Activated T-helper 9 cell treated with anti-CD3 and anti-CD28 coated beads, Interleukin-2, amount 50 U/mL, for 16 hours (primary cell): ENCODE data around the gene IGFN1.

Experiments
- DNase-seq: peaks from one replicate; pipeline ENCODE4 v3.0.0-alpha.2; 2020; ENCODE audit warnings: low read depth

The IGFN1 gene

DNA sequence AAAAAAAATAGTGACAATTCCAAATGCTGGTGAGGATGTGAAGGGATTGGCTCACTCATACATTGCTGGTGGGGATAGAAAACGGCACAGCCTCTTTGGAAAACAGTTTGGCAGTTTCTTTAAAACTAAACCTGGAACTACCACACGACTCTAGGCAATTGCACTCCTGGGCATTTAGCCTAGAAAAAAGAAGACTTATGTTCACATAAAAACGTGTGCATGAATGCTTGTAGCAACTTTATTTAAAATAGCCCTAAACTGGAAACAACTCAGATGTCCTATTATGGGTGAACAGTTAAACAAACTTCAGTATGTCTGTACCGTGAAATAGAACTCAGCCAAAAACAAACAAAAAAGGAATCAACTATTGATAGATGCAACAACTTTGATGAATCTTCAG is 26.9 kb upstream of the IGFN1 start:
- DNase-seq, result no peak

DNA sequence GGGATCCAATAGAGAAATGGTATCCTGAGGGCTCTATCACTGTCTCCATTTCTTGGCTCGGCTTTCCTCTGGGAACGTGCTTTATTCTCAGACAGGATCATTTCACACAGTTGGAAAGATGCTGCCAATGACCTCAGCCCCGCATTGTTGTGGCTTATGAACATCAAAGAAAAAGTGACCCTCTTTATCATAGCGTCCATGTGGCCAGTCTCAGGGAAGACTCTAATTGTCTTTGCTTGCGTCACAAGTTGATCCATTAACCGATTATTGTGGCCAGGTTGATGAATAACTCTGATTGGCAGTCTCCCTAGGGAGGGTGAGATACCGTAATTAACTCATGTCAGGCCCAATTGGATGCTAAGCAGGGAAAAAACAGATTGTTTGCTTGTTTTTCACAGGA is 26.0 kb upstream of the IGFN1 start:
- DNase-seq, result no peak

DNA sequence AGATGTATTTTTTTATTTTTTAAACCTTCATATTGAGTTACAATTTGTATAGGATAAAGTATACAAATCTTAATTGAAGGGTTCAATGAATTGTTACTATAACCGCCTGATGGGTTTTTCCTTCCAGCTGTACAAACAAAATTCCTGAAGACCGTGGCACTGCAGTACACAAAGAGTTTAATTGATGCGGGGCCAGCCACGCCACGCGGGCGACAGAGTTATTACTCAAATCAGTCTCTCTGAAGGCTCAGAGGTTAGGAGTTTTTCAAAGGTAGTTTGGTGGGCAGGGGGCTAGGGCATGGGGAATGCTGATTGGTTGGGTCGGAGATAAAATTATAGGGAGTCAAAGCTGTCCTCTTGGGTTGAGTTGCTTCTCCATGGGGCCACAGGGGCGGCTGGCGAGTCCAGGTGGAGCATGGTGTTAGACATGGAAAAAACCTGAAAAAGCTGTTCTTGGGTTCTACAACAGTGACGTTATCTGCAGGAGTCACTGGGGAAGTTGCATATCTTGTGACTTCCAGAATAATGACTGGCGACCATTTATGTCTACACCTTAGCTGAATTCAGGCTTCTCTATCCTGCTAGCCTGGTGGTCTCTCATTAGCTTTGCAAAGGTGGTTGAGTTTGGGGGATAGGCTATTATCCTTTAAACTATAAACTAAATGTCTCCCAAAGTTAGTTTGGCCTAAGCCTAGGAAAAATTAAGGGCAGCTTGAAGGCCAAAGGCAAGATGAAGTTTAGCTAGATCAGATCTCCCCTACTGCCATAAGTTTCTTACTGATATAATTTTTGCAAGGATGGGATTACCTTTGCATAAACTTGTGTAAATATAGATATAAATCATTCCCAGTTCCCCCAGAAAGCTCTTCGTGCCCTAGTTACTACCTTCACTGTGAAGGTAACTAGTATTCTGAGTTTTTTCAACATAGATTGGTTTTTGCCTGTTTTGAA is 23.3 kb upstream of the IGFN1 start:
- DNase-seq, result no peak

DNA sequence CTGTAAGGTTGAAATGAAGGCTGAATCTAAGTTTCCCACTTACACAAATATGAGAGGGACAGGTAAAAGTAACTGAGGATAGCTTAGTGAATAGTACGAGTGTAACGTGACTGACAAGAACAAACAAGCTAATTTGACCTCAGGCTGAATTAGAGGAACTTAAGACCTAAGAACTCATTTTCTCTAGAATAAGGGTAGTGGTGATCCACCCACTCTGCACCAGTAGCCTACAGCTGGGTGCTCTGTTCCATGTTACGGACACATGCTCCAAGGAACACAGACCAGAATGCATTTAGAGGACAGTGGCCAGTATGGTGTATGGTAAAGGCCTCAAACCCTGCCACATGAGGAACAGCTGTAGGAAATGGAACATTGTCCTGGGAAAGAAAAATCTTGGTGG is 21.4 kb upstream of the IGFN1 start:
- no peak for DNase-seq

DNA sequence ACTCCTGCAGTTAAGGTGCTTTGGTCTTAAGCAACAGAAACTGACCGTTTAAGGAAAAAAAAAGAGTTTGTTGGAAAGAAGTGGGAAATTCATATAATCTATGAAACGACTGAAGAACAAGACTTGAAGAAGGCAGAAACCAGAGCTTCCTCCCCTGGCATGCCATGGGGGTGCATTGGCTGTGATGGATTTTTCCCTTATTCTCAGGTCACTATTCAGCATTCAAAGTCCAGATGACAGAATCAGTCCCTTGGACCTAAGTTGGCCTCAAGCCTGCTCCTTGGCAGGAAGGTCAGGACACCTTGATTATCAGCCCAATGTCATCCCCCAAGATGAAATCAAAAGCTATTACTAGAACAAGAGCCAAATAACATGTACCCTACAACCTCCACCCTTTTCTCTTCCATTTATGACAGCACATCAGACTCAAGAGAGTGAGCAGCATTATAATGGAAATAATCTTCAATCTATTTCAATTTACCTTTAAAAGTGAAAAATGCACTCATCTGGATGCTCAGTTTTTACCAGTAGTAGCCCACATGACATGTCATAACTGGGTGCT is 20.6 kb upstream of the IGFN1 start:
- no peak for DNase-seq

DNA sequence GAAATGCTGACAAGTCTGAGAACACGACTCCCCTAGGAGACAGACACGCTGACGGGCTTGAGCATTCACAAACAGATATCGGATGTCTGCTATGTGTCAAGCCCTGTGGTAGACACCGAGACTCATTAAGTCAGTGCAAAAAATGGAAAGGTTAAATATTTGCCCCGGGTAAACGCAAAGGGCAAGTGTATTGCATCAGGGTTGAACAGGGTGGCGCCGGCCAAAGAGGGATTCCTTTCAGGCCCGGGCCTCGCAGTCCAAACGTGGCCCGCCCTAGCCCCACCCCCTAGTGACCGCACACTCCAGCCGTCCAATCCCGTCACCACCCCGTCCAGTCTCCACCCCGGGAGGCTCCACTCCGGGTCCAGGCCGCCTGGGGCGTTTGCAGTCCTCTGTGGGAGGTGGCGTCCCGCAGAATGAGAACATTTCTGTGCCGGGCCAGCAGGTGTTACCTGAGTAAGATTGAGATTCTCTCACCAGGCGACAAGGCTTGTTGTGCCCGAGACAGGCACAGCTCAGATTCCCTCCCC is 20.0 kb upstream of the IGFN1 start:
- peak; percentile 76 for DNase-seq

DNA sequence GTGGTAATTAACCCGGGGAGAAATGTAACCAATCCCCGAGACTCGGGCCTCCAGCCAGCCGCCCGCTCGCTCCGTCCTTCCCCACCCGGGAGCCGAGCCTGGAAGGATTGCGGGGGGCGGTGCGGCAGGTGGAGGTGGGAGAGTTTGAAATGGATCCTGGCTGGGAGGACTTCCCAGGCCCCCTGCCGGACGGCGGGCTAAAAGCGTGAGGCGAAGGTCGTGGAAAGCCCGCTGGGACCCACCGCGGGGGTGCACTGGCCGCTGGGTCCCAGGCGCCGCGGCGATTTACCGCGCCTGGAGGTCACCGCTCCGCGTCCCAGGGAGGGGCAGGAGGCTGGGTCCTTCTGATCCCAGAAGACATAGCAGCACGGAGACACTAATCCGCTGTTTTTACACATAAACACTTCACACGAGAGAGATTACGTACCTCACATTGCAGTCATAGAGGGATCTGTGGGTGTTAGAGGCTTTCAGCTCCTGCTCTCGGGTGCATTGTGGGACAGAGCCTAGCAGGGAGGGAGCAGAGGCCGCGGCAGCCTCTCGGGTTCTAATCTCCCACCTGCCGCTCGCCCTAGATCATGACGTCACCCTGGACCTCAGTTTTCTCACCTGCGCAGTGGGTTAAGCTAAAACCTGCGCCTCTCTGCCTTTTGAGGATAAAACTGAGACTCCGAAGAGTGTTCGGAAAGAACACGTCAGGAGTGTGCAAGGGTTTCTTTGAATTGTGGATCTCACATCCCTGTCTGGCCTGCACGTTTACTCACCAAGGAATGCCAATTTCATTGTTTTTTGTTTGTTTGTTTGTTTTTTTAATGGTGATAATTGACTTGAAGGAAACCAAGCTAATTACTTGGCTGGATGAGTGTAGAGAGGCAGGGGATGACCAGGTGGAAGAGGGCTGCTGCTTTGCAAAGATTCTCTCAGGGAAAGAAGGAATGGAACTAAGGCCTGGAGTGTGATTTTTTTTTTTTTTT is 19.3 kb upstream of the IGFN1 start:
- DNase-seq, result peak; percentile 36

DNA sequence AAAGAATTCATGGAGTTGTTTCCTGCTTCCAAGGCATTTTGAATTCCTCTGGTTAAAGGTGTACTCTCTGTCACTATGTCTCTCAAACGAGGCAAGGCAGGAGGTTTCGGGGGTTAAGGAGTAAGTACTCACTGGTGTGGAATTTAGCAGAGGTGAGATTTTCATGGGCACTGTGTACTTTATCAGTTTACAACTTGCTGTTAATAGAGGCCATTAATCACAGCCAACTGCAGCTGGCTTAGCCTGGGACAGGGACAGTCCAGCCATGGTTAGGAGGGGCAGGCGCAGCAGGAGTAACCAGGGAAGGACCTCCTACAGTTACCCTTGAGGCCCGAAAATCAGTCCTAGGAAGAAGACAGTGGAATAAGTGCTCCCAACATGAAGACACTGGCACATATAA is 18.3 kb upstream of the IGFN1 start:
- DNase-seq, result no peak

DNA sequence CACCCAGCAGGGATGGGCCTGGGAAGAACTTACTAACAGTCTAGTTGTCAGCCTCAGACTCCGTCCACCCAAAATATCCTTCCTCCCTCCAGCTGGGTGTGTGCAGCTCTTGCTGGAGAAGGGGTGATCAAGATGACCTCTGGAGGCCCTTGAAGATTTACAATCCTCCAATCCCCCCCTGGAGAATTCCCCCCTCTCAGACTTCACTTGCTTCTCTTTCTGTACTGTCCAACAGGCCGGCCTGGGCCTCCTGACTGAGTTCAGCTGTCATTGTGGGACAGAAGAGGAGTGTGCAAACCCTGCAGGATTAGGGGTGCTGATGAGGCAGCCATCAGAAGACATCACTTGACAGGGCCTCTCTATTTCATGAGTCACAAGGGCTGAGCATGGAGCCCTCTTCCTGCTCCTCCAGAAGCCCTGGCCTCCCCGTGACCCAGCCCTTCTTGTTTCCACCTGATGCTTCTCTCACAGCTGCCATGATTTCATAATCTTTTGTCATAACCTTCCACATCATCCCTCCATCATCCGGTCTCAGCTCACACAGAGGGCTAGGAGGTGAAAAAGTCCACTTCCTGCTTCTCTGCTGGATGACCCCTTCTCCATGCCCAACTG is 17.5 kb upstream of the IGFN1 start:
- no peak for DNase-seq

DNA sequence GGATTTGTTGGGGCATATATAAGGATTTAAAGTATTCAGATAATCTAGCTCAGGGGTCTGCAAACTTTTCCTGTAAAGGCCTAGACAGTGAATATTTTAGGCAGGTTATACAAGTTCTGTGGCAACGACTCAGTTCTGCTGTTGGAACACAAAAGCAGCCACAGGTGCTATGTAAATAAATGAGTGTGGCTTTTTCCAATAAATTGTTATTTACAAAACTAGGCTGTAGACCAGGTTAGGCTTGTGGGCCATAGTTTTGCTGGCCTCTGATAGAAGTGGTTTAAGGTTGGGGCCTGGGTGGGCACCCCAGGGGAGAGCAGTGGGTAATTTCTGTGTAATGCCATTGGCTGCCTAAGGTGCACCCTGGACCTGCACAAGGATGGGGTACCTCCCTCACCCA is 16.9 kb upstream of the IGFN1 start:
- DNase-seq, result no peak

DNA sequence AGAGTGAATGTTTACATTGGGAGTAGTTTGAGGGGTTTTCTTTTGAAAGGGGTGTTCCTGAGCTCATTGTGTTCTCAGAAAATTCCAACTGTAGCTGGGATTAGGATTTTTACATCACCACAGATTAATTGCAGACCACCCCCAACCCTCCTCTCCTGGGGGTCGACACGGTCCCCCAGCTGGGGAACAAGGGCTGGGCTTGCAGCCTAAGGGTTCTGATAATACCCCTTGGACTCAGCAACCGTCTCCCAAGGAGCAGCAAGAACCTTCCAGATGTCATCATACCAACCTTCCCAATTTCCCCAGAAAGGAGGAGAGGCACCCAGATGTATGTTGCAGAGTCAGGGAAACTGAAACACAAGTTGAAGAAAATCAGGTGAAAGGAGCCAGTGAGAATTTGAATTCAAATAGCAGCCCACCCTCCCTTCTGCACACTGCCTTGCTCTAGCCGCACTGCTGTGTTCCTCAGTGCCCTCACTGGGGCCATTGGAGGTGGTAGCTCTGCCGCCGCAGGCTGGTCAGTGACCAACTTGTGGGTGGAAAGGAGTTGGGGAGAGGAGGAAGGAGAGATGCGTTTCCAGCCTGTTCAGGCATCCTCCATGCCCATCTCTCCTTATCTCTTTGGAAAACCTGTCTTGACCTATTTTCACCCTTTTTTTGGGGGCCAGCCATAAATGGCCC is 14.7 kb upstream of the IGFN1 start:
- DNase-seq, result no peak

DNA sequence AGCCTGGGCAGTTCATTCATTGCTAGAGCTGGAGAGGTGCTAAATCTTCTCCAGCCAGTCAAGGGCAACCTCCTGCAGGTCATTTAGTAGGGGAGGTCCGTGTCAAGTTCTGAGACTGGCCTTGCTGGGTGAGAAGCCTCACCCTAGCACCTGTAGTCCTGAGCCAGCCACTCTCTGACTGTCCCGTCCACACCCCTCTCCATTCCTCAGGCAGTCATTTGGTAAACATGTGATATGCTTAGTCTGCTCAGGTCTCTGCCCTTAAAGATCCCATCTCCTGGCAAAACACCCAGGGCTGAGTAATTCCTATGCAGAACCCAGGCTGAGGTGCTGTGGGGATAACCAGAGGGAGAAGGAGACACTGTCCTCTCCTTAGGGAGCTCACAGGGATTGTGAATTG is 13.7 kb upstream of the IGFN1 start:
- no peak for DNase-seq

DNA sequence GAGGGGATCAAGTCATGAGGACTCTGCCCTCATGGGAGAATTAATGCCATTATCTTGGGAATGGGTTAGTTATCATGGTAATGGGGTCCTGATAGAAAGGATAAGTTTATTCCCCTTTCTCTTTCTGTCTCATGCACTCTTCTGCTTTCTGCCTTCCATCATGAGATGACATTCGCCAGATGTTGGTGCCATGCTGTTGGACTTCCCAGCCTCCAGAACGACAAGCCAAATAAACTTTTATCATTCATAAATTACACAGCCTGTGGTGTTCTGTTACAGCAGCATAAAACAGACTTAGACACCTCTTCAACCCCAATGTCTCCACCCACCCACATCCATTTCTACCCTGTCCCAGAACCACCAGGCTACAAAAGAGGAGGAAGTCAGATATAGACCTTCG is 11.9 kb upstream of the IGFN1 start:
- DNase-seq, result no peak

DNA sequence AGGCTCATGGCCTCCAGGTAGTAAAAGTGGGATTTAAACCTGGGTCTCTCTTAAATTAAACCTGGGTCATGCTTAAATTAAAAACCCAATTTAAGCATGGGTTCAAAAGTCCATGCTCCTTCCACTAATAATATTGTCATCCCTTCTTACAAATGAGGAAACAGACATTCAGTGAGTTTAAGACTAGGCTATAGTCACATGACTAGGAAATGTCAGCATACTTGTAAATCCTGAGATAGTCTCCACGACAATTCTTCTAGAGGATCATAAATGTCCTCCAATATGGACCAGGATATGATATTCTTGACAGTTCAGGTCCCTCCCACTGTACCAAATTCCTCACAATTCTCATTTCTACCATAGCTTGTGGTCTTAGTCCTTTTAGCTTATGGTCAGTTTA is 10.5 kb upstream of the IGFN1 start:
- no peak for DNase-seq

DNA sequence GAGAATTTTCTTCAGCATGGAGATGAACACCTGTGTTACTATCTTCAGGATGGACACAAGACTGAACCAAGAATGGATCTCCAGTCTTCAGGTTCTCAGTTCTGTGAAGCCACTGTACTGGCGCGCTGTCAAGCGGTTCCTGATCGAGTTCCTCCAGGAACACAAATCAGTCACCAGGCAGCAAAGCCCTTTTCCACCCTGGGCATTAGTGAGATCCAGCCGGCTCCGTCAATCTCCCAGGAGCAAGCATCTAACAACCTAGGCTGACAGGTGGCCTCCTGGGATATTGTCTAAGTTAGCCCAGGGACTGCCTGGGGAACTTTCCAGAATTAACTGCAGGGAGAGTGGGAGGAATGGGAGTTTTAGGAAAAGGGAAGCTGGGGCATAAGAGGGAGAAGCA is 9.7 kb upstream of the IGFN1 start:
- no peak for DNase-seq

DNA sequence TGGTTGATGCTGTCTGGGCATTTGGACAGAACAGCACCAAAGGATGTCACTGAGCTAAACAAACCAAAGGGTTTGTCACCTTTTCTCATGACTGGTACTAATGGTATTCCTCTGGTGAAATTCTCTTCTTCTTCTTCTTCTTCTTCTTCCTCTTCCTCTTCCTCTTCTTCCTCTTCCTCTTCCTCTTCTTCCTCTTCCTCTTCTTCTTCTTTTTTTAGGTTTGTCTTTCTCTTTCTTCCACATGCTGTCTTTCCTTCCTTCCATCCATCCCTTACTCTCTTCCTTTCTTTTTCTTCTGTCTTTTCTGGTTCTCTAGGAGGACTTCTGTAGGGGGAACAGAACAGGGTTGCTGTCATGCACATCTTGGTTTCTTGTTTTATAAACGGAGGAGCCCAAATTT is 9.3 kb upstream of the IGFN1 start:
- DNase-seq, result no peak

DNA sequence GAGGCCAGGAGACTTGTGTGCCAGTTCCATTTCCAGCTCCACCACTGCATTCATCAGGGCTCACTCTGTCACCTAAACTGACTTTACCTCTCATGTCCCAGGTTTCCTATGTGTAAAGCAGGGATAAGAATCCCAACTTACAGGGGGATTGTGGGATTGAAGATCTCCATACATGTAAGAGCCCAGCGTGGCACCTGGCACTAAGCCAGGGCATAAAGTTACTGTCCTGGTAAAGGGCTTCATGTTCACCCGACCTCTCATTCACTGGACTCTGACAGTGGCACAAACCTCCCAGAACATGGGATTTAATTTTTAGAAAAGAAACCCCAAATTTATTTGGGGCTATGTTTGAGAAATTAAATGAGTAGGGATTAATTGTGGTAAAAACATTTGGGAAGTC is 8.9 kb upstream of the IGFN1 start:
- no peak for DNase-seq

DNA sequence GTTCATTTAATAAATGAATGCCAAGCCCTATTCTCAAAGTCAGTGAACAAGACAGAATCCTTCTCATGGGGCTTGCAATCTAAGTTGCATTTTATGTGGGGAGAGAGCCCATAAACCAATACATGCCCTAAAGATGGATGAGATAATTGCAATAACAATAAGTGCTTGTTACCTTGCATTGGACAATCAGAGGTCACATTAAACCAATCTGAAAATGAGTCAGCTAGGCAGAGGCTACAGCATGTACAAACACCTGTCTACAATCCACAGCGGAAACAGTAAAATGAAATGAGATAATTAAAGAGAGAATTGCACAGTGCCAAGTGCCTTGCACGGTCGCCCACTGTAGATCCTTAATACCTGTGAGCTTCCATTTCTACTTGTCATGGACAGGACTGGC is 7.4 kb upstream of the IGFN1 start:
- DNase-seq, result no peak

DNA sequence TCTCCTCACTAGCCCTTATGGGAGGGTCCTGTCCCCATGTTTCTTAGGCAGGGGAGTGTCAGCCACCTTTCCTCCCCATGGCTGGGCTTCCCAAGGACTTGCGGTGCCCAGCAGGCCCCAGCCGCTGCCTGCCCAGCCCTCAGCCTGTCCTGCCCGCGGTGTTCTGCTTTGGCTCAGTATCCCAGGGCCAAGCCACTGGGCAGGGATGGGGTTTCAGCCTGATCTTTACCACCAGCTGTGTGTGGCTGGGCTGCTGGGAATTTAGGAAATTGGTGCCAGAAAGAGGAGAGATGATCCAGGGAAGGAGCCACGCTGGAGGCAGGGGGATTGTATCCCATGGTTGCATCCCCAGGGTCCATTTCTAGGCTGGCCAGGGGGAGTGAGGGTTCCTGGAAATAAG is 6.9 kb upstream of the IGFN1 start:
- no peak for DNase-seq

DNA sequence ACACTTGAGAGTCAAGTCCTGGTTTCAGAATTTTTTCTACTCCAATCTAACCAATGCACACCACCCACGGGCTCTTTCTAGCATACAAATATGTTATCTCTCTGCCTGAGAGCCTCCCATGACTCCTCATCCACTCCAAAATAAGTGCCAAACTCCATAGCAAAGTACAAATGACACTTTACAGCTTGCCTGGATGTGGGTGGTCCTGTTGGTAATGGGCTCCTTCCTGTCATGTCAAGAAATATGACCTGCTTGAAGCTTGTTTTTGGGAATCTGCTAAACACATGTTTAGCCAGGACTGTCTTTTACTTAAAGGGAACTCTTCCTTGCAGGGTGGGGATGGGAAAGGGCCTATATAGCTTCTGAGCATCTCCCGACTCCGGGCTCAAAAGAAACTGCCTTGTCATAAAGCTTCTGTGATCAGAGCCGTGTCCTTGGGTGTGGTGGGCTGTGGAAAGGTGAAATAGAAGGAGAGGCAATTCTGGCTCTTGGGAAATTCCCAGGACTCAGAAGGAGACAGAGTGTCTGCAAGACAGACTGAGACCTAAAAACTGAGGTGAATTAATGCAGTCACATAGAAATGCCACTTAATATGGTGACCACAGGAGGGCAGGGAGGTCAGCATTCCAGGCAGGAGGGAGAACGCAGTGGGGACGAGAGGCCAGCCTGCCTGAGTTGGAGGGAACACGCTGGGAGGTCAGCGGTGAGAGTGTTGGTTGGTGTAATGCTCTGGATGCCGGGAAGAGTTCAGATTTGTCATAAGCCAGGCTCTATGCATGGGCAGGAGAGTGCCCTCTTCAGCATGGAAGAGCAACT is 6.1 kb upstream of the IGFN1 start:
- no peak for DNase-seq

DNA sequence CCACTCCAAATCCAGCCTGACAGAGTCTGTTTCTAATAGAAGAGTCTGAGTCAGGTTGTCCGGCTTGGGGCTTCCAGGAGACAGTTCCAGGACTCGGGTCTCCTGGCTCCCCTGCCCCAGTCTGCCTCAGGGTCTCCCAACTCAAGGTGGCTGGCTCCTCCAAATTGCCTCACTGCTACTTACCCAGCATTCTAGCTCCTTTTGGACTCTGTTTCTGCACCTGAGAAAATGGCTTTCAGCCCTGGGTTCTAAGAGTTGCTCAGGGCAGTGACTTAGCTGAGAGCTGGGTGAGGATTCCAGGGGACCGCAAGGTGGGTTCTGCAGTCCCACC is 5.5 kb upstream of the IGFN1 start:
- no peak for DNase-seq
